T-helper 2 cell treated with Interferon-gamma antibody and Interleukin-4, amounts not matched to agents 5 μg/mL and 100 μg/mL, for 36 hours (primary cell): ENCODE data around the gene EXTL1.
A peak's percentile ranks its signal among the peaks of the same experiment; 100 is the strongest.

ENCODE experiments used
- DNase-seq: peaks from one replicate; pipeline ENCODE4 v3.0.0; 2021; ENCODE audit warnings: low spot score
- H3K27ac Mint-ChIP-seq: one replicate; pipeline ENCODE4 v1.8.0; 2021; ENCODE audit warnings: mild to moderate bottlenecking, mixed read lengths
- H3K27me3 Mint-ChIP-seq: one replicate; pipeline ENCODE4 v1.8.0; 2021; ENCODE audit warnings: low read depth, mixed read lengths
- H3K36me3 Mint-ChIP-seq: one replicate; pipeline ENCODE4 v1.8.0; 2021; ENCODE audit warnings: low read depth, mixed read lengths
- H3K4me1 Mint-ChIP-seq: one replicate; pipeline ENCODE4 v1.8.0; 2021; ENCODE audit warnings: low read depth, mixed read lengths
- H3K4me3 Mint-ChIP-seq: one replicate; pipeline ENCODE4 v1.8.0; 2022; ENCODE audit warnings: mild to moderate bottlenecking, moderate library complexity, mixed read lengths
- H3K9me3 Mint-ChIP-seq: one replicate; pipeline ENCODE4 v1.8.0; 2021; ENCODE audit warnings: mixed read lengths

EXTL1 gene

DNA sequence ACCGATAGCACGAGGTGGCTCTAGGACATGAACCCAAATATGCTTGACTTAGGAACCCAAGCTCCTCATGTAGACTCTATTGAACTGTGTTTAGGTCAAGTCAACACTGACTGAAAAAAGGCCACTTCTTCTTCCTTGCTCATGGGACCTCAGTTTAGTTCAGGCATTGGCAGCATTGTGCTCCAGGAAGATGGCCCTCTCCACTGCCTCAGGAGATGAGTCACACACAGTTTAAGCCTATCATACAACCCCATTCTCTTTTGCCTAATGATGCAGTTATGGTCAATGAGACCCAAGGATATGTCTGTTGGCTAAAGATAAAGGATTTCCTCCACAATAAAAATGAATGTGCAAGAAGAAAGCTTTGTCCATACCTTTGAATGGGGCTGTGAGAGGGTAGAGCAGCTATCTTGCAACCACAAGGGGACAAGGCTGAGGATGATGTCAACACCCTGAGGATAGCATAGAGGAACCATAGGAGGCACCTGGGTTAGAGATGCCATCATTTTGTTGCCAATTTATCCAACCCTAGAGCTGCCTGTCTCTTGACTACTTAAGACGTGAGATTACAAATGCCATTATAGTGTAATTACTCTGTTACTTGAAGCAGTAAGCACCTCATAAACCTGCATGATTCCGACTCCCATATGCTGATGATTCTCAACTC is 48.9 kb downstream of the EXTL1 start:
- DNase-seq: no peak
- Mint-ChIP-seq H3K4me1 (peaks cover 5% of the 10 kb centered on the region), H3K4me3 (no peak overlapping the region), H3K27ac (no peak overlapping the region), H3K27me3 (peaks cover 48% of the 10 kb centered on the region), H3K36me3 (no peaks in the 10 kb centered on the region), H3K9me3 (no peaks in the 10 kb centered on the region)

DNA sequence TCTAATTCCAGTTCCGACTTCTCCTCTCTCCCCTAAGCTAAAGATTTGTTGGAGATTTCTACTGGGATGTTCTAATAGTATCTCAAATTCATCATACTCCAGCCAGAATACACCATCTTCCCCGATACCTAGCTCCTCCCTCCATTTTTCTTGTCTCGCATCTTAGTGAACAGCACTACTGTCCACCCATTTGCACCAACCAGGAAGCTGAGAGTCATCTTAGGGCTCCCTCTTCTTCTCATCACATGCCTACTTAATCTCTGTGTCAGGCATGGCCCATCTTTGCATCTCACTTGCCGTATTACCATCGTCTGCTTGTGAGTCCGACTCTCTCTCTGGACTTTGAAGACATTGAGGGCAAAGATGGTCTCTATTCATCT is 49.4 kb downstream of the EXTL1 start:
- H3K36me3 Mint-ChIP-seq: no peaks in the 10 kb centered on the region

DNA sequence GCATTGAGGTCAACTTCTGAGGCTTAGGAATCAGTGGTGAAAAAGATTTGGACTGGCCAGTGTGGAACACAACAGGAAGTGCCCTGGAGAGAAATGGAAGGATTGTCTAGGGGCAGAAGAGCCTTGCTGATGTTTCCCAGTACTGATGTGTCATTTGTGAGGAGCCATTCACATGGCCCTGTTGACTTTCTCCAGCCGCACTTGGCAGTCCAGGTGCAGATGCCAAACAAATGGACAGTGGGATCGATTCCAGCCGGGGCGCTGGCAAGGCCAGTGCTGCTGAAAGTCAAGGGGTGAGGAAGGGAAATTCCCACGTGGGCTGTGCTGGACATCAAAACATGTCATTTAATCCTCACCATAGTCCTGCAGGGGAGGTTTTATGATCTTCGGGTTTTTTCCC is 50.7 kb downstream of the EXTL1 start:
- no peak overlapping the region for H3K4me3 Mint-ChIP-seq
- DNase-seq: no peak
- no peaks in the 10 kb centered on the region for H3K36me3 Mint-ChIP-seq
- no peaks in the 10 kb centered on the region for H3K9me3 Mint-ChIP-seq
- peaks cover 53% of the 10 kb centered on the region for H3K27me3 Mint-ChIP-seq
- H3K4me1 Mint-ChIP-seq: peaks cover 15% of the 10 kb centered on the region
- H3K27ac Mint-ChIP-seq: no peak overlapping the region

More for the DNA sequence above, 49.4 kb downstream of the EXTL1 start:
- Mint-ChIP-seq H3K27me3 (peaks cover 51% of the 10 kb centered on the region), H3K9me3 (no peaks in the 10 kb centered on the region), H3K4me1 (peaks cover 10% of the 10 kb centered on the region), H3K27ac (no peak overlapping the region), H3K4me3 (no peak overlapping the region)
- no peak for DNase-seq

DNA sequence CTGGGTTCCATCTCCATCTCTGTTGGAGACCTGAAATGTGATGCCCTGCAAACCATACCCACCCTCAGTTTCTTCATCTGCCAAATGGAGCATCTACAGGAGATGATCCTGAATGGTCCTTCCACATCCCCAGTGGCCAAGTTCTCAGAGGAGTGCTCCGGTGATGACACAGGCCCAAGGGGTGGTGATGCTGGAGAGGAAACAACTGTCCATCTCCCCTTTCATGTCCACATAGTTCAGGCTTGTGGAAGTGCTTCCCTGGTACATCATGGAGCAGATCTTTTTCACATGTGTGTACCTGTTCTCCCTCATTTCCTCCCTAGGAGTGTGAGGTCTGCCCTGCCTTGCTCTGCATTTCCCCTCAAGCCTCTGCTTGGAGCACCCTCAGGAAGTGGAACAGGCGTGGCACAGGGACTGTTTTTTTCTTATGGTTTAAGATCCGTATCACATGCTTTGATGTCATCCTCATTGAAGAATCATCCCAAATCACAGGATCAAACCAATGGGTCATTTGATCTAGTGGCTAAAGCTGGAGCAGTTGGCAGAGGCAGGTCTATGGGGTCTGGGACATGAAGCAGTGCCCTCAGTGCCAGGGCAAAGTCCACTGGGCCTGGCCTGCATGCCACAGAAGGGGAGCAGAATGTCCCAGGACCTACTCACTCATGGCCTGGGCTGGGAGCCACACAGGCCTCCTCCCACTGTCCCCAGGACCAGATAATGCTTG is 54.0 kb downstream of the EXTL1 start:
- Mint-ChIP-seq H3K4me1 (peaks cover 15% of the 10 kb centered on the region), H3K36me3 (no peaks in the 10 kb centered on the region), H3K9me3 (no peaks in the 10 kb centered on the region), H3K27me3 (peaks cover 53% of the 10 kb centered on the region), H3K27ac (no peak overlapping the region), H3K4me3 (peak overlapping the region; percentile 10)
- no peak for DNase-seq

DNA sequence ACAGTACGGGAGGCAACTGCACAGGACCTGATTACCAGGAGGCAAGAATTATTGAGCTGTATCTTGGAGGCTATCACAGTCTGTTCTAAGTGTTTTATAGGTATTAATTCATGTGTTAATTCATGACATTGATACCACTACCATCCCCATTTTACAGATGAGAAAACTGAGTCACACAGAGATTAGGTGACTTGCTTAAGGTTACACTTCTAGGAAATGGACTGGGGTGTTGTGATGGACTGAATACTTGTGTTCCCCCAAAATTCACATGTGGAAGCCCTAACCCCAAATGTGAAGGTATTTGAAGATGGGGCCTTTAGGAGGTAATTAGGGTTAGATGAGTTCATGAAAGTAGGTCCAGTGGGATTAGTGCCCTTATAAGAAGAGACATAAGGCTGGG is 55.9 kb downstream of the EXTL1 start:
- Mint-ChIP-seq H3K4me3 (no peak overlapping the region), H3K27me3 (peaks cover 42% of the 10 kb centered on the region), H3K36me3 (no peaks in the 10 kb centered on the region), H3K27ac (no peak overlapping the region), H3K4me1 (peaks cover 15% of the 10 kb centered on the region), H3K9me3 (no peaks in the 10 kb centered on the region)
- DNase-seq: no peak

DNA sequence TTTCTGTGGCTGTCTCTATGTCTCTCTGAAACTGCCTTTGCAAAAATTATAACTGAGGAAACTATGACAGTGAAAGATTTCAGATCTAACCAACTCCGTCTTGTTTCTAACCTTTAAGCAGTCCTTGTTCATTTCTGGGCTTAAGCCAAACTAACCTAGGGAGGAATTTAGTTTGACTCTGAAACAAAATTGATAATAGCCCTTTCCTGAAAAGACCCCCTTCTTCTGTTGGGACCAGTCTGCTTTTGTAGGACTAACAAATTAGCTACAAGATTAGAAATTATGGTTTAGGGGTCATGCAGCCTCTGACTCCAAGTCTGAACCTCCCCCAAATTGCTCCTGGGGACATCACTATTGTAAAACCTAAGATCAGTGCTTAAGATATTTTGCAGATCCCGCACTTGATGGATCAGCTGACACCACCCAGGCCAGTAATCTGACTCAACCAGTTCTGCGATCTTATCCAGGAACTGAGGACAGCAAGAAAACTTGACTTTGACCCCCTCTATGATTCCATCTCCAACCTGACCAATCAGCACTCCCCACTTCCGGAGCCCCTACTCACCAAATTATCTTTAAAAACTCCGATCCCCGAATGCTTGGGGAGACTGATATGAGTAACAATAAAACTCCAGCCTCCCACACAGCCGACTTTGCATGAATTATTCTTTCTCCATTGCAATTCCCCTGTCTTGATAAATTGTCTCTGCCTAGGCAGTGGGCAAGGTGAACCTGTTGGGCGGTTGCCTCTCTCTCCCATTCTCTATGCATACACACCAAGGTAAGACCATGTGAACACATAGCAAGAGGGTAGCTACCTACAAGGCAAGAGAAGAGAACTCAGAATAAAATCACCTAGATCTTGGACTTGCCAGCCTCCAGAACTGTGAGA is 57.0 kb downstream of the EXTL1 start:
- Mint-ChIP-seq H3K4me3 (no peak overlapping the region), H3K9me3 (no peaks in the 10 kb centered on the region), H3K36me3 (no peaks in the 10 kb centered on the region), H3K4me1 (peaks cover 15% of the 10 kb centered on the region), H3K27ac (no peak overlapping the region), H3K27me3 (peaks cover 37% of the 10 kb centered on the region)
- DNase-seq: no peak

DNA sequence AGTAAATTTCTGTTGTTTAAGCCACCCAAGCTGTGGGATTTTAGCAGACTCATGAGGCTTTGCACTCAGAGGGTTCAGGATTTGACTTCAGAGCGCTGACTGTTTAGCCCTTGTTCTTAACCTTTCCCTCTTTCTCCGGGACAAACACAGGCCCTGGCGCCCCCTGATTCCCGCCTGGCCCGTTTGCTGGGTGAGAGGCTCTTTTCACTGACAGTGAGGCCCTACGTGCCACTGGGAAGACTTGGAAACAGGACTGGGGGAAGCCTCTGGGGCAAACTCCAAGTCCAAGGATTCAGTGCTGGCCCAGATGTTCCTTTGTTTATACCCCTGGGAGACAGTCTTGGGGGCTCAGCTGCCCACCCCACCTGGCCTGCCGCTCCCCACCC is 57.6 kb downstream of the EXTL1 start:
- Mint-ChIP-seq H3K4me3 (no peak overlapping the region), H3K36me3 (no peaks in the 10 kb centered on the region), H3K4me1 (peaks cover 15% of the 10 kb centered on the region), H3K27me3 (peaks cover 40% of the 10 kb centered on the region), H3K9me3 (no peaks in the 10 kb centered on the region), H3K27ac (no peak overlapping the region)
- DNase-seq: no peak

DNA sequence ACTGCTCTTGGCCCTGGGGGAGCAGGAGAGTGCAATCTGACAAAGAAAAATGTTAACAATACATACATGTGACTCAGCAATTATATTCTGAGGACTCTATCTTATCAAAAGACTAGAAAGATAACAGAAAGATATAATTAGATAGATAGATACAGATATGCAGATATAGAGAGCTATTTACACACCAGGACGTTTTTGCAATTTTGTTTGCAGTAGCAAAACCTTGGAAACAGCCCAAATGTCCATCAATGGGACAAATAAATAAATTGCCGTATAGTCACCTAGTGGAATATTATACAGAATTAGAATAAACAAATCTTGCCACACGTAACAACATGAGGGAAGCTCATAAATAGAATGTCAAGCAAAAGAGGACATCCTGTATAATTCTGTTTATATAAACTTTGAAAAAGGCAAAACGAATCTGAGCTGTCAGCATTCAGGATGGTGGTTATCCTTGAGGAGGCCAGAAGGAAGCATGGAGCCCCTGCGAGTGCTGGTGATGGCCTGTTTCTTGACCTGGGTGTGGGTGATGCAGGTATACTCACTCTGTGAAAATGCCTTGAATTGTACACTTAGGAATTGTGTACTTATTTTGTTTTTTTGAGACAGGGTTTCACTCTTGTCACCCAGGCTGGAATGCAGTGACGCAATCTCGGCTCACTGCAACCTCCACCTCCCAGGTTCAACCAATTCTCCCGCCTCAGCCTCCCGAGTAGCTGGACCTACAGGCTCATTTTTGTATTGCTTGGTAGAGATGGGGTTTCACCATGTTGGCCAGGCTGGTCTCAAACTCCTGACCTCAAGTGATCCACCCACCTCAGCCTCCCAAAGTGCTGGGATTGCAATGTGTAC is 58.6 kb downstream of the EXTL1 start:
- no peaks in the 10 kb centered on the region for H3K36me3 Mint-ChIP-seq
- no peak overlapping the region for H3K4me3 Mint-ChIP-seq
- H3K9me3 Mint-ChIP-seq: no peaks in the 10 kb centered on the region
- DNase-seq: no peak
- peaks cover 45% of the 10 kb centered on the region for H3K27me3 Mint-ChIP-seq
- H3K4me1 Mint-ChIP-seq: peaks cover 13% of the 10 kb centered on the region
- no peak overlapping the region for H3K27ac Mint-ChIP-seq

DNA sequence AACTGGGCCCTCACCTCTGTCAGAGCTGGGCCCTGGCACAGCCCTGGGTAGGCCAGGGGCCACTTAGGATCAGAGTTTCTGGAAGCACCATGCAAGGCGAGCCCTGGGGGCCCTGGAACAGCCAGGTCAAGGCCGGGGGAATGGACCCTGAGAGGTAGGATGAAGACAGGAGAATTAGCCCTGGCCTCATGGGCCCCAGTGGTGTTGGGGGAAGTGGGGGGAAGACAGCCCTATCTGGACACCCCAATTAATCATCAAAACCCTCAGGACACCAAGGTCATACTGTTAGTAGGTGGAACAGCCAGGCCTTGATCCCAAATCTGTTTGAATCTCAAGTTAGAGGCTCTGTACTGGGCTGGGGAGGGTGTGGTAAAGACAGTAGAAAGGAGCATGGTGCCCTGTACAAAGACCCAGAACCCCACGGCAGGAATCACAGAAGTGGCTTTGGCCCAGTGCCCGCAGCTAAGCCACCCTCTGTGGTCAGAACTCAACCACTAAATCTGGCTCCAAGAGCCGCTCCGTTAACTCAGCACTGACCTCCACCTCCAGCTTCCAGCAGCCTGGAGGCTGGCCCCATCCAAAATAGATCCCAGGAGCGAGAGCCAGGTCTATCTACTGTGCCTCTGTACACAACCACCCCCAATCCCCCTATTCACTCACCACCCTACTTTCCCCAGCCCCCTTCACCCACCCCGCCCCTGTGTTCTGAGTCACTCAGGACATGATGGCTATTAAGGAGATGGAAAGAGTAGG is 59.9 kb downstream of the EXTL1 start:
- no peaks in the 10 kb centered on the region for H3K9me3 Mint-ChIP-seq
- no peak for DNase-seq
- peaks cover 41% of the 10 kb centered on the region for H3K27me3 Mint-ChIP-seq
- H3K4me1 Mint-ChIP-seq: no peaks in the 10 kb centered on the region
- no peak overlapping the region for H3K4me3 Mint-ChIP-seq
- H3K36me3 Mint-ChIP-seq: no peaks in the 10 kb centered on the region
- no peak overlapping the region for H3K27ac Mint-ChIP-seq

DNA sequence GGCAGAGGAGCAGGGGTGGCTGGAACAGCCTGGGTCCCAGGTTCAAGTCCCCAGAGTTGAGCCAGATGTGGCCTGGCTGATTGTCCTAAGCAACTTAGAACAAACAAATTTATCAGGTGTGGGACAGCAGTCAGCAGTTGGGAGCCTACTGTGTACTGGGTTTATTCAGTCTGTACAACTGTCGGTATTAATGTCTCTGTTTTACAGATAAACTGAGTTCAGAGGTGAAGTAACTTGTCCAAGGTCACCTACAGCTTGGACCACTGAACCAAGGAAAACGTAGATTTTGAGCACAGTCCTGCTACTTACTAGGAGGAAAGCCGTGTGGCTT is 60.4 kb downstream of the EXTL1 start:
- Mint-ChIP-seq H3K4me1 (no peaks in the 10 kb centered on the region), H3K9me3 (no peaks in the 10 kb centered on the region), H3K36me3 (no peaks in the 10 kb centered on the region), H3K4me3 (no peak overlapping the region), H3K27me3 (peaks cover 42% of the 10 kb centered on the region), H3K27ac (no peak overlapping the region)
- no peak for DNase-seq

DNA sequence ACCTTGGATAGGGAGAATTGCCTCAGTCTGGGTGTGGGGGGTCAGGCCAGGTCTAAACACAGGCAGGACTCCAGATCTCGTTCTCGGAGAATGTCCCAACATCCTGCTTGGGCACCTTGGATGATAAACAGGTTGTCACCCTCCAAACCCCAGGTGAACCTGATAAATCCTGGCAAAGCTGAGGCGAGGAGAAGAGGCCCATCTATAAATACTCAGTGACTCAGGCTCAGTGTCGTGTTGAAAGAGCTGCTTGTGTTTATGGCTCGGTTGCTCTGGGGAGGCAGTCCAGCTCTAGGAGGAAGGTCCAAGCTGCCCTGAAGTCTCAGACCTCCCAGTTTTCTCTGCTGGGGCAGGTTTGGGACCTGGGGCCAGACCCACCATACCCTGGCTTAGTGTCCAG is 61.6 kb downstream of the EXTL1 start:
- Mint-ChIP-seq H3K27me3 (peaks cover 37% of the 10 kb centered on the region), H3K4me1 (no peaks in the 10 kb centered on the region), H3K27ac (no peak overlapping the region), H3K9me3 (no peaks in the 10 kb centered on the region), H3K36me3 (no peaks in the 10 kb centered on the region), H3K4me3 (no peak overlapping the region)
- no peak for DNase-seq

DNA sequence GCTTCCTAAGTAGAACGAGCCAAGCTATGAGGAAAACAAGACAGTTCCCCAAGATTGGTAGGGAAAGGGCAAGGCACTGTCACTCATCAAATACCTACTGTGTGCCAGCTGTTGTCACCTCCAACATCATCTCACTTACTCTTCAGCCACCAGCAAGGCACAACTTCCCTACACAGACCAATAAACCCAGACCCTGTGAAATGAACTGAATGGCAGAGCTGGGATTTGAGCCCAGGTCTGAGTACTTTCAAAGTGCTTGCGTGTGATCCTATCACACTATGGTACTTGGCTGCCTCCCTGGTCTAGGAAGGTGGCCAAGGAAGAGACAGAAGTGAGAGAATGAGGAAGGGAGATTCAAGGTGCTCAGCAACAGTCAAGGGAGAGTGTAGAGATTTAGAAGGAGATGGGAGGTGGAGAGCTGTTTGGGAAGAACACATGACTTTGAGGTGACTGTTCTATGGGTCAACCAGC is 62.6 kb downstream of the EXTL1 start:
- Mint-ChIP-seq H3K27me3 (peaks cover 33% of the 10 kb centered on the region), H3K36me3 (no peaks in the 10 kb centered on the region), H3K27ac (no peak overlapping the region), H3K4me1 (no peaks in the 10 kb centered on the region), H3K9me3 (no peaks in the 10 kb centered on the region), H3K4me3 (no peak overlapping the region)
- no peak for DNase-seq

DNA sequence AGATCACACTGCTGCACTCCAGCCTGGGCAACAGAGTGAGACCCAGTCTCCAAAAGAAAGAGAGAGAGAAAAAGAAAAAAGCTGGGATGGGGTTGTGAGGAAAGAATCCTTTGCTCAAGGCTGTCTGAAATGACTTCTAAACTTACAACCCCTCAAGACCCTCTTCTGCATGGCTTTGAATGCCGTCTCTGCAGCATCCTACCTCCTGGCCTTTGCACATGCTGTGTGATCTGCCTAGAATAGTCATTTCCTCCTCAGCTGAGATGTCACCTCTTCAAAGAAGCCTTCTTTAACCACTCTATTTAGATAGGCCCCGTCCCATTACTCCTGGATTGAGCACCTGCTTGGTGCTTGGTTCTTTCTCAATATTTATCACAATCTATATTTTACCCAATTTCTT is 63.3 kb downstream of the EXTL1 start:
- no peaks in the 10 kb centered on the region for H3K36me3 Mint-ChIP-seq
- H3K4me1 Mint-ChIP-seq: no peaks in the 10 kb centered on the region
- no peaks in the 10 kb centered on the region for H3K9me3 Mint-ChIP-seq
- H3K27me3 Mint-ChIP-seq: peaks cover 33% of the 10 kb centered on the region
- DNase-seq: no peak
- H3K27ac Mint-ChIP-seq: no peak overlapping the region
- no peak overlapping the region for H3K4me3 Mint-ChIP-seq
